Testis (tissue), 5 donors: ENCODE data around the gene GAGE12E. TPM values are rescaled to one million over a fixed set of nuclear protein-coding genes. Genes with fewer than 3 reads are reported as not detected.
"Not testable (repeated sequence)": the region's sequence is repeated elsewhere in the genome, so short reads cannot be mapped to it uniquely, and the experiment has no call there.

Source experiments
- DNase-seq: peaks from one replicate; pipeline ENCODE4 v3.0.0-alpha.2; 2019
- H3K27ac ChIP-seq, 2 donors: fragments of 200-600 bp; sonication (generic); one replicate each; pipeline ENCODE4 v1.5.1; 2019
- H3K27me3 ChIP-seq: fragments of 200-600 bp; sonication (generic); one replicate; pipeline ENCODE4 v1.5.1; 2019
- H3K36me3 ChIP-seq: fragments of 200-600 bp; sonication (generic); one replicate; pipeline ENCODE4 v1.5.1; 2017; ENCODE audit warnings: low read depth; ENCODE audit errors: missing control alignments
- H3K4me1 ChIP-seq: fragments of 200-600 bp; sonication (generic); one replicate; pipeline ENCODE4 v1.5.1; 2019
- H3K4me3 ChIP-seq, 2 donors: fragments of 200-600 bp; sonication (generic); one replicate each; pipeline ENCODE4 v1.5.1; 2017 to 2019
- H3K9me3 ChIP-seq: fragments of 200-600 bp; sonication (generic); one replicate; pipeline ENCODE4 v1.5.1; 2017
- WGBS, 2 donors: methylation state at CpG; one replicate each; pipeline ENCODE4 v1.1.5; 2018; 5-methylcytosine and 5-hydroxymethylcytosine counted together
- intact Hi-C: fragments of 100-400 bp; cut with DNase I; formaldehyde crosslinking; loops from one replicate; pipeline ENCODE4 v1.15.1; 2023; ENCODE audit warnings: low total_unique reads
- long read RNA-seq, 2 donors: transcript quantifications; one replicate each; lab custom pipeline, GENCODE V29; 2026
- polyA plus RNA-seq: library from polyadenylated mRNA; stranded (reverse); fragments of 350-450 nt; fragmentation: Illumina TruSeq; extraction: RNeasy Lipid Tissue Mini Kit (QIAGEN cat#74804); gene quantifications from one replicate; pipeline ENCODE4 v1.2.3, GENCODE V29; 2014; ENCODE audit warnings: low read depth, low replicate concordance; ENCODE audit not compliant: insufficient read depth
- total RNA-seq, 2 donors: library from RNA; depleted of rRNA; stranded (reverse); fragments of >200 nt; gene quantifications; one replicate each; pipeline ENCODE4 v1.2.3, GENCODE V29; 2016

GAGE12E gene
- 1 to 10 TPM in 1 of 2 donors, not detected in 1; 1.2 TPM for total RNA-seq
- polyA plus RNA-seq = 25.1 TPM
- long read RNA-seq, donor 1, transcript GAGE12E-201 (5 exons, 520 nt) = major isoform, 6 of 6 reads
- long read RNA-seq, donor 1, partial matches to known transcripts = 0 of 6 reads
- long read RNA-seq, donor 1, other reads (novel, unspliced or antisense) = 0 of 6 reads
- long read RNA-seq, donor 2 = 0 reads

DNA sequence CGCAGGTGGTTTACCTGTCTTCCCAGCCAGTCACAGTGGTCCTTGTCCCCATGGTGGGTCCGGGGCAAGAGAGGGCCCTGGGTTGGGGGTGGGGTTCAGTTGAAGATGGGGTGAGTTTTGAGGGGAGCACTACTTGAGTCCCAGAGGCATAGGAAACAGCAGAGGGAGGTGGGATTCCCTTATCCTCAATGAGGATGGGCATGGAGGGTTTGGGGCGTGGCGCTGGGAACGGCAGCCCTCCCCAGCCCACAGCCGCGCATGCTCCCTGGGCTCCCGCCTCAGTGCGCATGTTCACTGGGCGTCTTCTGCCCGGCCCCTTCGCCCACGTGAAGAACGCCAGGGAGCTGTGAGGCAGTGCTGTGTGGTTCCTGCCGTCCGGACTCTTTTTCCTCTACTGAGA is at the start of gene GAGE12E:
GAGE12E (plus strand) TSS at position 301 of the 400 bp plus-strand sequence. CDS start 1,155 bp downstream, outside the sequence.
- DNase-seq, intact Hi-C loops, H3K4me3 ChIP-seq, H3K9me3 ChIP-seq, H3K27me3 ChIP-seq, H3K4me1 ChIP-seq, H3K36me3 ChIP-seq, H3K27ac ChIP-seq: not testable (repeated sequence)
- no CpG with 5 or more reads among the region's 16 CpGs for WGBS, 2 donors

- H3K27me3 ChIP-seq, H3K36me3 ChIP-seq, DNase-seq, H3K4me1 ChIP-seq, intact Hi-C loops, H3K4me3 ChIP-seq, H3K27ac ChIP-seq, H3K9me3 ChIP-seq: not testable (repeated sequence)
- WGBS, 2 donors = no CpG with 5 or more reads among the region's 16 CpGs
Observed at GRCh38 chrX:49531877-49532276, 19.2 kb upstream of the GAGE12E start, which contains the start of gene GAGE12C. TSS of gene GAGE12C (plus strand) at chrX:49532177. CDS start at chrX:49533332, 1,155 bp downstream.

- intact Hi-C loops, H3K36me3 ChIP-seq, H3K27ac ChIP-seq, H3K4me1 ChIP-seq, H3K4me3 ChIP-seq, H3K9me3 ChIP-seq, DNase-seq, H3K27me3 ChIP-seq: not testable (repeated sequence)
- WGBS, 2 donors = no CpG with 5 or more reads among the region's 16 CpGs
Observed at GRCh38 chrX:49541433-49541832, 9.7 kb upstream of the GAGE12E start, which contains the start of gene GAGE12D. TSS of gene GAGE12D (plus strand) at chrX:49541733. CDS start at chrX:49542888, 1,155 bp downstream.

GRCh38 chrX:49560542-49560941 is 9.5 kb downstream of the GAGE12E start, which contains the start of gene GAGE12F:
TSS of gene GAGE12F (plus strand) at chrX:49560842. CDS start at chrX:49561997, 1,155 bp downstream.
- H3K9me3 ChIP-seq, intact Hi-C loops, DNase-seq, H3K4me3 ChIP-seq, H3K27me3 ChIP-seq, H3K4me1 ChIP-seq, H3K27ac ChIP-seq, H3K36me3 ChIP-seq: not testable (repeated sequence)
- WGBS, 2 donors = no CpG with 5 or more reads among the region's 16 CpGs

DNA sequence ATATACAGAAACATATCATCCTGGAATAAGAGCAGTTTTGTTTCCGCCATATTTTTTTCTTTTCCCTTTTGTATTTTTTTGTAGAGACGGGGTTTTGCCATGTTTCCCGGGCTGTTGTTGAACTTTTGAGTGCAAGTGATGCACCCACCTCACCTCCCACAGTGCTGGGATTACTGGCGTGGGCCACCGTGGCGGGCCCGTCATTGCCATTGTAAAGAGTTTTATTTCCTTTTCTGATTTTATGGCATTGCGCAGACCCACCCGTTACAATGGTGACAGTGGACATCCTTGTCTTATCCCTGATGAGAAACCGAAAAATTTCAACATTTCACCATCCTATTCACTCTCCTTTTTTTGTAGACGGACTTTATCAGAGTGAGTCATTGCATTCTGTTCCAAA is 17.6 kb downstream of the GAGE12E start:
- no CpG with 5 or more reads among the region's 11 CpGs for whole genome bisulfite sequencing, 2 donors
- intact Hi-C loops = not testable (repeated sequence)

GRCh38 chrX:49569152-49569551 is 18.1 kb downstream of the GAGE12E start:
- H3K27ac ChIP-seq, H3K27me3 ChIP-seq, DNase-seq, H3K4me1 ChIP-seq, H3K4me3 ChIP-seq, H3K36me3 ChIP-seq, intact Hi-C loops, H3K9me3 ChIP-seq: not testable (repeated sequence)
- WGBS, 2 donors = 85% methylated on average over 9 of the region's 13 CpGs; no CpG with 5 or more reads in 1 of the 2 donors

More for the DNA sequence above, 17.6 kb downstream of the GAGE12E start:
- not testable (repeated sequence) for H3K27me3 ChIP-seq, H3K4me3 ChIP-seq, H3K4me1 ChIP-seq, H3K36me3 ChIP-seq, H3K27ac ChIP-seq, H3K9me3 ChIP-seq, DNase-seq

DNA sequence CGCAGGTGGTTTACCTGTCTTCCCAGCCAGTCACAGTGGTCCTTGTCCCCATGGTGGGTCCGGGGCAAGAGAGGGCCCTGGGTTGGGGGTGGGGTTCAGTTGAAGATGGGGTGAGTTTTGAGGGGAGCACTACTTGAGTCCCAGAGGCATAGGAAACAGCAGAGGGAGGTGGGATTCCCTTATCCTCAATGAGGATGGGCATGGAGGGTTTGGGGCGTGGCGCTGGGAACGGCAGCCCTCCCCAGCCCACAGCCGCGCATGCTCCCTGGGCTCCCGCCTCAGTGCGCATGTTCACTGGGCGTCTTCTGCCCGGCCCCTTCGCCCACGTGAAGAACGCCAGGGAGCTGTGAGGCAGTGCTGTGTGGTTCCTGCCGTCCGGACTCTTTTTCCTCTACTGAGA is 19.0 kb downstream of the GAGE12E start, which contains the start of gene GAGE12G:
GAGE12G (plus strand) TSS at position 301 of the 400 bp plus-strand sequence. CDS start 1,155 bp downstream, outside the sequence.
- H3K4me1 ChIP-seq, H3K27ac ChIP-seq, H3K27me3 ChIP-seq, H3K4me3 ChIP-seq, H3K36me3 ChIP-seq, intact Hi-C loops, DNase-seq, H3K9me3 ChIP-seq: not testable (repeated sequence)
- WGBS, 2 donors = no CpG with 5 or more reads among the region's 16 CpGs

GRCh38 chrX:49579649-49580048 is 28.6 kb downstream of the GAGE12E start, which contains the start of gene GAGE12H:
TSS of gene GAGE12H (plus strand) at chrX:49579949. CDS start at chrX:49581104, 1,155 bp downstream.
- no CpG with 5 or more reads among the region's 16 CpGs for WGBS, 2 donors
- H3K4me1 ChIP-seq, H3K9me3 ChIP-seq, H3K27me3 ChIP-seq, H3K36me3 ChIP-seq, DNase-seq, intact Hi-C loops, H3K27ac ChIP-seq, H3K4me3 ChIP-seq: not testable (repeated sequence)

DNA sequence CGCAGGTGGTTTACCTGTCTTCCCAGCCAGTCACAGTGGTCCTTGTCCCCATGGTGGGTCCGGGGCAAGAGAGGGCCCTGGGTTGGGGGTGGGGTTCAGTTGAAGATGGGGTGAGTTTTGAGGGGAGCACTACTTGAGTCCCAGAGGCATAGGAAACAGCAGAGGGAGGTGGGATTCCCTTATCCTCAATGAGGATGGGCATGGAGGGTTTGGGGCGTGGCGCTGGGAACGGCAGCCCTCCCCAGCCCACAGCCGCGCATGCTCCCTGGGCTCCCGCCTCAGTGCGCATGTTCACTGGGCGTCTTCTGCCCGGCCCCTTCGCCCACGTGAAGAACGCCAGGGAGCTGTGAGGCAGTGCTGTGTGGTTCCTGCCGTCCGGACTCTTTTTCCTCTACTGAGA is 38.1 kb downstream of the GAGE12E start, which contains the start of gene GAGE2A:
GAGE2A (plus strand) TSS at position 301 of the 400 bp plus-strand sequence. CDS start 1,155 bp downstream, outside the sequence.
- intact Hi-C loops, H3K9me3 ChIP-seq, H3K36me3 ChIP-seq, H3K27me3 ChIP-seq, H3K4me3 ChIP-seq, H3K4me1 ChIP-seq, DNase-seq, H3K27ac ChIP-seq: not testable (repeated sequence)
- no CpG with 5 or more reads among the region's 16 CpGs for WGBS, 2 donors

GRCh38 chrX:49589769-49590478 is 38.8 kb downstream of the GAGE12E start:
- WGBS, 2 donors = 70 to 79% methylated on average over 12 to 30 of the region's 37 CpGs
- intact Hi-C loops = not testable (repeated sequence)
- DNase-seq = peak; percentile 23

DNA sequence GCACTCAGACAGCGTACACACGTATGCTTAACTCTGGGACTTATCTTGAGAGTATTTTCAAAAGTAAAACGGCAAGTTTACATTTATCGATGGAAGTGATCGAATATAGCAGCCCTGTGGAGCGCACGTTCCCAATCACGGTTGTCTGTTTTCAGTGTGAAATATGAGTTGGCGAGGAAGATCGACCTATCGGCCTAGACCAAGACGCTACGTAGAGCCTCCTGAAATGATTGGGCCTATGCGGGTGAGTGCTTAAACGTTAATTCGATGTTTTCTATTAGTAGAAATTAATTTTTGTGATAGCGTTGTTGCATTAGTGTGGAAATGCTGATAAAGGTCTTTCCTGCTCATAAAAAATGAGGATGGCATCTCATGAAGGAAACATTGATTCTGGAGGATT is 39.4 kb downstream of the GAGE12E start:
- H3K27ac ChIP-seq, H3K4me1 ChIP-seq, H3K36me3 ChIP-seq, H3K27me3 ChIP-seq, intact Hi-C loops, DNase-seq, H3K4me3 ChIP-seq, H3K9me3 ChIP-seq: not testable (repeated sequence)
- 66 to 67% methylated on average over 14 to 15 of the region's 17 CpGs for WGBS, 2 donors

More at GRCh38 chrX:49589769-49590478, 38.8 kb downstream of the GAGE12E start:
- H3K9me3 ChIP-seq, H3K27me3 ChIP-seq, H3K4me3 ChIP-seq, H3K27ac ChIP-seq, H3K36me3 ChIP-seq, H3K4me1 ChIP-seq: not testable (repeated sequence)
